Measurements from ENCODE around the gene CYP27C1.

DNA sequence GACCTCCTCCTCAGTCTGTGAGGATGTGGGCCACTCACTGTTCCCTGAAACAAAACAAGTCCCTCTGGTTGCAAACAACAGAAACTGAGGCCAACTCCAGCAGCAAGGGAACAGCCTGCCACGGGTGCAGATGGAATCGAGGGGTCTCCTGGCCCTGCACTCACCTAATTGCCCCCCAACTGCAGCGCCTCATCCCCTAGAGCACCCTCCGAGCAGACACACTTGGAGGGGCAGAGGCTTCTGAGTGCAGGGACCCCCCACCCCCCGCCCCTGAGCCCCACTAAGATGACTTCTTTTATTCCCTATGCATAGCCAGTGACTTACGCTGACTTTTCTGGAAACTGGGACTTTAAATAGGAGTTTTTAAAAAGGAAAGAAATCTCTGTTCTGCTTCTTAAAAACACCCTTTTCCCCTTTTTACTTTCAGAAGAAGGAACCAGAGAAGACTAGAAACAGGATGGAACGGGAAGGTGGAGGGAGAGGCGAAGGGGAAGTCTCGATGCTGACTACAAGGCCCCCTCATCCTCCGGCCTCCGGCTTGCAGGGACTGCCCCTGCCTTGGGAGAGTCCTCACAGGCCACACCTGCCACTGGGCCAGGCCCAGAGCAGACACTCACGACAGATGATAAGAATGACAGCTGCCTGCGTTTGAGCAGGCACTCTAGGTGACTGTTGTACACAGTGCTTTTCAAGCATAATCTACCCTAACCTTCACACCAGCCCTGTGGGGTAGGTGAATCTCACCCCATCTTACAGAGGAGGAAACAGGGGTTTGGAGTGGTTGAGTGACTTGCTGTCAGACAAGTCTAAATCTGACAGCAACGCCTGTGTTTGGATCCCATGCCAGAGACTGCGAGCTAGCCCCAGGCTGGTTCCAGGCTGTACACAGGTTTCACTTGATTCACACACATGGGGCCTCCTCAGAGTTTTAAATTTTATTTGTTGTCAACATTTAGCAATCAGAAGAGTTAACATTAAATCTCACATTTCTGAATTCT is 85.0 kb downstream of the CYP27C1 start:
- TF ChIP-seq POLR2AphosphoS5 (IDR thresholded peaks at IDR 0.05) (no peak), RAD21 (conservative IDR thresholded peaks at IDR 0.05) (no peak), CTCF (IDR thresholded peaks at IDR 0.05; ENCODE audit: poor library complexity, severe bottlenecking) (no peak)
- TF ChIP-seq, protein P1, sequence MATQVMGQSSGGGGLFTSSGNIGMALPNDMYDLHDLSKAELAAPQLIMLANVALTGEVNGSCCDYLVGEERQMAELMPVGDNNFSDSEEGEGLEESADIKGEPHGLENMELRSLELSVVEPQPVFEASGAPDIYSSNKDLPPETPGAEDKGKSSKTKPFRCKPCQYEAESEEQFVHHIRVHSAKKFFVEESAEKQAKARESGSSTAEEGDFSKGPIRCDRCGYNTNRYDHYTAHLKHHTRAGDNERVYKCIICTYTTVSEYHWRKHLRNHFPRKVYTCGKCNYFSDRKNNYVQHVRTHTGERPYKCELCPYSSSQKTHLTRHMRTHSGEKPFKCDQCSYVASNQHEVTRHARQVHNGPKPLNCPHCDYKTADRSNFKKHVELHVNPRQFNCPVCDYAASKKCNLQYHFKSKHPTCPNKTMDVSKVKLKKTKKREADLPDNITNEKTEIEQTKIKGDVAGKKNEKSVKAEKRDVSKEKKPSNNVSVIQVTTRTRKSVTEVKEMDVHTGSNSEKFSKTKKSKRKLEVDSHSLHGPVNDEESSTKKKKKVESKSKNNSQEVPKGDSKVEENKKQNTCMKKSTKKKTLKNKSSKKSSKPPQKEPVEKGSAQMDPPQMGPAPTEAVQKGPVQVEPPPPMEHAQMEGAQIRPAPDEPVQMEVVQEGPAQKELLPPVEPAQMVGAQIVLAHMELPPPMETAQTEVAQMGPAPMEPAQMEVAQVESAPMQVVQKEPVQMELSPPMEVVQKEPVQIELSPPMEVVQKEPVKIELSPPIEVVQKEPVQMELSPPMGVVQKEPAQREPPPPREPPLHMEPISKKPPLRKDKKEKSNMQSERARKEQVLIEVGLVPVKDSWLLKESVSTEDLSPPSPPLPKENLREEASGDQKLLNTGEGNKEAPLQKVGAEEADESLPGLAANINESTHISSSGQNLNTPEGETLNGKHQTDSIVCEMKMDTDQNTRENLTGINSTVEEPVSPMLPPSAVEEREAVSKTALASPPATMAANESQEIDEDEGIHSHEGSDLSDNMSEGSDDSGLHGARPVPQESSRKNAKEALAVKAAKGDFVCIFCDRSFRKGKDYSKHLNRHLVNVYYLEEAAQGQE (IDR thresholded peaks at IDR 0.05; ENCODE audit: borderline replicate concordance): no peak

All from neural cell (in vitro differentiated cells).